Stimulated activated CD4-positive, alpha-beta T cell treated with anti-CD3 and anti-CD28 coated beads, Interleukin-1b, Interleukin-23, amount 100 ng/mL, for 1 hour (primary cell): Measurements from ENCODE around the gene BTBD9.

Source experiments
- DNase-seq, 2 donors: peaks; one replicate each; pipeline ENCODE4 v3.0.0-alpha.2; 2020; ENCODE audit warnings: low read depth in 2 of 2

The BTBD9 gene

DNA sequence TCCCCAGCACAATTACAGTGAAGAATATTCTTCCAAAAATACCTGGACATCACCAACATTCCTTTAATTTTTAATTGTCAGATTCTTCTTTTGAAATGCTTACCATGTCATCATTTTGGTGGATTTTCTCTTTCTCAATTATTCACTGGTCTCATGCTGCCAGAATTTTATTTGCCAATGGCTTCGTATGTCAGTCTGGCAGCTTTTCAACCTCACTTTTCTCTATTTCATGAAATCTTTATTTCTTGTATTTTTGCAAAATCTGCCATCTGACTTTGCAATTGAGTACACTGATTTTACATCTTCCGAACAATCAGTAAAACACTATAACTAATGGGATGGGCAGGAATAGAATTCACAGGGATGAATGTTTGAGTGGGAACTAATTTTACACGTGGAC, 84.1 kb downstream of the BTBD9 start:
- no peak for DNase-seq

DNA sequence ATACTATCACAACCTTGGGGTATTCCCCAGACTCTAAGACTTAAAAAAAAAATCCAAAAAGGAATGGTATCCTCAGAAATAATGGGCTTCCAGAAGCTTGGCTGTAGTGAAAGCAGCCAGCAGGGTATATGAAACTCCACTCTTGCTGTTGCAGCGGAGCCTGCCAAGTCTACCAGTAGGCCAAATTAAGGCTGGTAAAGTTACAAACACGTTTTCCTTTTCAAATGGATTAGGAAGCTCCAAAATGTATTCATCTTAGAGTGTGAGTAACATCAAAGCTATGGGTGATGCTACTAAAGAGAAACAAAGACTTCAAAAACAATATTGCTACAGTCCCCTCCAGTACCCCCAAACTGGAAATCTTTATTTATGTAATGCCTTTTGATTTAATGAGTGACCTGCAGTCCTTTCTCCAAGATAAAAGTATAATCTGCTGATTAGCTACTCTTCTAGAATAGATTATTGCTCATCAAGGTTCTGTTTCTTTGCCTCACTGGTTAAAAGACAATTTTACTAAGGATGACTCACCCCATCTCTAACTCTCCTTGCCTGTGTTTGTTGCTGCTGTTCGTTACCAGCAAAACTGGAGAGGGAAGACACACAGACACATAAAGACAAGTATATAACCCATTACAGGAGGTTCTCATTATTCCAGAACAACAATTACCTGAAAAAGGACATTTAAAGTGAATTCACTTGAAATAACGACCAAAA, 84.9 kb downstream of the BTBD9 start:
- DNase-seq: no peak

DNA sequence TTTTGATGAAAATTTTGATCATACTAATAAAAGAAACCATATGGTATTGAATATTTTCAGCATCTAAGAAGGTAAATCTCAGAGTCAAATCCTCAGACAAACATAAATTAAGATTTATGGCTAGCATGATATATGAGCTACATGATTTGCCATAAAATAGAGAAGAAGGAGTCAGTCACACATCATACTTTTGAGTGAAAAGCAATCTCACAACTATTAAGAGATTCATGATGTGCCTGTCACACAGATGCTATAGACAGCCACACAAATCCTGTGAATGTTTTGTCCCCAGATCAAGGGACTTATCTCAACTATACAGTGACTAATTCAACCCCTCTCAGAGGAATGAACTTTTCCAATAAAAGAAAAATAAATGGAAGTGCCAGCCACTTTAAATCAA, 85.7 kb downstream of the BTBD9 start:
- DNase-seq: no peak

DNA sequence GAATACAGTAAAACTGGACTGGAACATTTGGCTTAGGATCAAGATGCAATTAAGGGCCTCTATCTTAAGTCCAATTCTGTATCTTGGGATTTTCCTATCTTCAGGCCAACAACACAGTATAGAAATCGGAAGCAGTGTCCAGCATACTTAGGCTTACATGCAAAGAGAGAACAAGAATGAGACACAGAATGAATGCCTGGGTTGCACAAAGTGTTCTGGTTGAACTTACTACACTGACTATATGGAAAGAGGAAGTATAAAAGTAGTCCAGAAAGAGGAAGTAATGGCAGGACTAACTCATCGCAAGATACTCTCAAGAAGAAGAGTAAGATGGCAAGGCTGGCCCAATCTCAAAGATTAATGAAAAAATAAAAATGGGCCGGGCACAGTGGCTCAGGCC, 87.6 kb downstream of the BTBD9 start:
- DNase-seq: no peak

DNA sequence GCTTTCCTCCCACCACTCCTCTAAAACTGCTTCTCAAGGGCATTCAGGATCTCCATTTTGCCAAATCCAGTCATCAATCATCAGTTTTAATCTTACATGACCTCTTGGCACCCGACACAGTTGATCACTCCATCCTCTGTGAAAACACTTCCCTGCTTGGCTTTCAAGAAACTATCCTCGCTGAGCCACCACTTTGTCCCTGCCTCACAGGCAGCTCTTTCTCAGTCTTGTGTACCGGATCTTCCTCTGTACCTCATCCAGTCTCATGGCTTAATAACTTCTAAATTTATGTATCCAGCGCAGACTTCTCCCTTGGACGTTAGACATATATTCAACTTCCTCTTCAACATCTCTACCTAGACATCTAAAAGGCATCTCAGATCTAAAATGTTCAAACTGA, 89.9 kb downstream of the BTBD9 start:
- no peak for DNase-seq

DNA sequence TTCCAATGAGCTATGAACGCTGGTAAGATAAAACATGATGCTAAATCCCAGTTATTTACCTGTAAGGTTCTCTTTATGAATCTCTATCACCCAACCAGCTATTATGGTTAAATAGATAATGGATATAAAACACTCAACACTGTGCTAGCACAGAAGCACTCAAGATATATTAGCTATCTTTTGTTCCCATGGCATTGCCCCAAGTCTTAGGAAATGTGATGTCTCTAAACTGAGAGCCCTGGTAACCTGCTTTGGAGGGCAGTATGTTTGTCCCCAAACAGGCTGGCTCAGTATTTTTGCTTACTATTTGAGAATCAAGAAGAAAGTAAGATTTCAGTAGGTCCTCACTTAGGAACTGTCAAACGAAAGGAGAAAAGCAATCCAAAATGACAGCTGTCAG, 90.5 kb downstream of the BTBD9 start:
- DNase-seq: no peak

DNA sequence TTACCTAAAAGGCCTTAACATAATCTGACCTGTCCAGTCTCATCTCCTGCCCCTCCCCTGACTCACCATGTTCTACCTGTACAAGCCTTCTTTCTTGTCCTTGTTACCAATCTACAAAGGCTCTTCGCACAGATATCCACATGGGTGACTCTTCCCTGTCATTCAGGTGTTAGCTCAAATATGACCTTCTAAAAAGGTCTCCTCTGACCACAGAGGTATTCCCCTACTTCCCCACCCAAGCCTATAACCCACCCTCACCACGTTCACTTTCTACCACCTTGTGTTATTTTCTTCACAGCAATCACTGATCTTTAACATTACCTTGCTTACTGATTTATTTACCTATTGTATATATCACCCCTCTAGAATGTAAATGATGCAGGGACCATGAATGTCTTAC, 96.7 kb downstream of the BTBD9 start:
- DNase-seq: no peak

DNA sequence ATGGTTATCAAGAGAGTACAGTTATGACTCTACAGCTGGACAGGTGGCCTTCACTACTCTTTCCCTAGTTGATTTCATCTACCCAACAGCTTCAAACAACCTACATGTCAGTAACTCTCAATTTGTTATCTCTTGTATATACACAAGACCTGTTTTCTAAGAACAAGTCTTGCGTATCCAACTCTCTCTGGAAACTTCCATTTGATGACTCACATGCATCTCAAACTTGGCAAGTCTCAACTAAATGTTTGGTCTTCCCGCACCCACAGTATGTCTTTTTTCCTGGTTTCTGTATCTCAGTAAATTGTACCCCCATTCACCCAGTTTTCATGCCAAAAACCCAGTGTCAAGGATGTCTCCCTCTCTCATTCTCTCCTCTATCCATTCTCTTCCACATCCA, 97.7 kb downstream of the BTBD9 start:
- no peak for DNase-seq

DNA sequence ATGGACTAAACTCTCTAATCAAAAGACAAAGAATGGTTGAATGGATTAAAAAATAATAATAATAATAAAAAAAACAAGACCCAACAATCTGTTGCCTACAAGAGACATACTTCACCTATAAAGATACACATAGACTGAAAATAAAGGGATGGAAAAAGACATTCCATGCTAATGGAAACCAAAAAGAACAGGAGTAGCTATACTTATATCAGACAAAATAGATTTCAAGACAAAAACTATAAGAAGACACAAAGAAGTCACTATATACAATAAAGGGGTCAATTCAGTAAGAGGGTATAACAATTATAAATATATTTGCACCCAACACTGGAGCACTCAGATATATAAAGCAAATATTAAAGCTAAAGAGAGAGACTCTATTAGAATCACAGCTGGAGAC, 106.7 kb downstream of the BTBD9 start:
- no peak for DNase-seq

DNA sequence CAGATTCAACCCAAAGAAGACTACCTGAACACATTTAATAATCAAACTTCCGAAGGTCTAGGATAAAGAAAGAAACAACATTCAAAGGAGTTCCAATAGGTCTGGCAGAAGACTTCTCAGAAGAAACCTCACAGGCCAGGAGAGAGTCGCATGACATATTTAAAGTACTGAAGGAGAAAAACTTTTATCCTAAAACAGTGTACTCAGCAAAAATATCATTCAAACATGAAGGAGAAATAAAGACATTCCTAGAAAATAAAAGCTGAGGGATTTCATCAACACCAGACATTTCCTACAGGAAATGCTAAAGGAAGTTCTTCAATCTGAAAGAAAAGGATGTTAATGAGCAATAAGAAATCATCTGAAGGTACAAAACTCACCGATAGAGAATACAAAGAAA, 108.6 kb downstream of the BTBD9 start:
- DNase-seq: no peak

DNA sequence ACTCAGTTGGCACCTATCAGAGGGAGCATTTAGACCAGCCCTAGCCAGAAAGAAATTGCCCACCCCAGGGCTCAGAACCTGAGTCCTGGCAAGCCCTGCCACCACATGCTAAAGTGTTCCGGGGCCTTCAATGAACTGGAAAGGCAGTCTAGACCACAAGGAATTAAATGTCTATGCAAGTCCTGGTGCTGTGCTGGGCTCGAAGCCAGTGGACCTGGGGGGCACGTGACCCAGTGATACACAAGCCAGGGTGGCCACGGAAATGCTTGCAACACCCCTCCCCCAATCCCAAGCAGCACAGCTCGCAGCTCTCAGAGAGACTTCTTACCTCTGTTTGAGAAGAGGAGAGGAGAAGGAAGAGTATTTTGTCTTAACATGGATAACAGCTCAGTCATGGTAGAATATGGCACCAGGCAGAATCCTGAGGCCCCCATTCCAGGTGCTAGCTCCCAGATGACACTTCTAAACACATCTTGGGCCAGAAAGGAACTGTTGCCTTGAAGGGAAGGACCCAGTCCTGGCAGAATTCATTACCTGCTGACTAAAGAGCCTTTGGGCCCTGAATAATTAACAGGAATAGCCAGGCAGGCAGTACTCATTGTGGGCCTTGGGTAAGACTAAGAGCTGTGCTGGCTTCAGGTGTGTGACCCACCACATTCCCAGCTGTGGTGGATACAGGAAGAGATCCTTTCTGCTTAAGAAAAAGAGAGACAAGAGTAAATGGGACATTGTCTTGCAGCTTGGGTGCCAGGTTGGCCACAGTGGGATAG, 111.3 kb downstream of the BTBD9 start:
- no peak for DNase-seq

DNA sequence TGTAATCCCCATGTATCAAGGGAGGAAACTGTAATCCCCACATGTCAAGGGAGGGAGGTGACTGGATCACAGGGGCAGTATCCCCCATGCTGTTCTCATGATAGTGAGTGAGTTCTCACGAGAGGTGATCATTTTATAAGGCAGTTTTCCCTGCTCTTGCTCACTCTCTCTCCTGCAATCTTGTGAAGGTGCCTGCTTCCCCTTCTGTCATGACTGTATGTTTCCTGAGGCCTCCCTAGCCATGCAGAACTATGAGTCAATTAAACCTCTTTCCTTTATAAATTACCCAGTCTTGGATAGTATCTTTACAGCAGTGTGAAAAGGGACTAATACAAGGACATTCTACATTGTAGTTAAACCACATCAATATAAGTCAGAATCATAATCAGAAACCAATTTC, 112.4 kb downstream of the BTBD9 start:
- DNase-seq: no peak

DNA sequence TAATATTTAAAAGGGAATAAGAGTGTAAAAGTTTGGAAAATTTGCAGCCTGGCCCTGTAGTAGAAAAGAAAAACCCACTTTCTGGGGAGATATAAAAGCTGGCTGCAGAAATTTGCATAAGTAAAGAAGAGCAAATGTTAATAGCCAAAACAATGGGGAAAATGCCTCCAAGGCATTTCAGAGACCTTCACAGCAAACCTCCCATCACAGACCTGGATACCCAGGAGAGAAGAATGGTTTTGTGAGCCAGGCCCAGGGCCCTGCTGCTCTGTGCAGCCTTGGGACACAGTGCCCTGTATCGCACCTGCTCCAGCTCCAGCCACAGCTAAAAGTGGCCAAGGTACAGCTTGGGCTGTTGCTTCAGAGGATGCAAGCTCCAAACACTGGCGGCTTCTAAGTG, 113.8 kb downstream of the BTBD9 start:
- DNase-seq: no peak

DNA sequence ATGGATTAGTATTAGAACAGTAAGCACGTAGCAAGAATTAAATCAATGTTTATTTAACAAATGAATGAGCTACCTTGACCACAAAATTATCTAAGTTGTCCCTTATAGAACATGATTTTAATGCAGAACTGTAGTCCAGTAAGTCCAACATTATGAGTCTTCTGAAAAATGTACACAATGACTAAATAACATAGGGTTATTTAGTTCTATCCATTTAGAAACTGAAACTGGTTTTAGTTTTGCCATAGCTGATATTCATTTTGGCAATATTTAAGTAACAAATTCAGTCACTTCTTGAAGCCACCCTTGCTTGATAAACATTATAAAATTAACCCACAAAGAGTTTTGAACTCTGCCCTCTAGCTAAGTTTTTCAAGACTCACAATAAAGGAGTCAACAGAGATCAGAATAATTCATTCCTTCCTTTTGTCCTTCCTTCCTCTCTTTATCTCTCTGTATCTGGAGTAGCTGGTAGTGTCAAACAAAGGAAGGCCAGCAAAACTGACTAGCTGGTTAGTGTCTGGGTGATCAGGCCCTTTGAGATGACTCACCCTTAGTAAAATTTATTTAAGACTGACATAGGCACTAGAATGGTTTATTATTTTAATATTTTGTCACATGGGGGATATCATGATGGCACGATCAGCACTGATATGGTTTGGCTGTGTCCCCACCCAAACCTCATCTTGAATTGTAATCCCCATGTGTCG, 115.1 kb downstream of the BTBD9 start:
- no peak for DNase-seq

DNA sequence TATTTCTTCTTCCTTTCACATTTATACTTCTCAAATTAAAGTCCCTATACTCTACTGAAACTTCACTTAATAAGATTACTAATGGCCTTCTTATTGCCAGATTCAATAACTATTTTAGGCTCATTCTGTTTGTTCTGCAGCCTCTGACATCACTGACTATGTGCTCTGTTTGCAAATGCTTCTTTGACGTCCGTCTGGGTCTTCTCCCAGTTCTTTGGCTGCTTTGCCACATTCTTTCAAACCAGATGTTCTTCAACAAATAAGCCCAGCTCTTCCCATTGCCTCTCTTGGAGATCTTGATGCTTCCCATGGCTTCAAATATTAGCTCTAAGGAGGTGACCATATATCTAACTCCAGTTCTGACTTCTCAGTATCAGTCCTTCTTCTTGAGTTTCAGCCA, 117.4 kb downstream of the BTBD9 start:
- no peak for DNase-seq

DNA sequence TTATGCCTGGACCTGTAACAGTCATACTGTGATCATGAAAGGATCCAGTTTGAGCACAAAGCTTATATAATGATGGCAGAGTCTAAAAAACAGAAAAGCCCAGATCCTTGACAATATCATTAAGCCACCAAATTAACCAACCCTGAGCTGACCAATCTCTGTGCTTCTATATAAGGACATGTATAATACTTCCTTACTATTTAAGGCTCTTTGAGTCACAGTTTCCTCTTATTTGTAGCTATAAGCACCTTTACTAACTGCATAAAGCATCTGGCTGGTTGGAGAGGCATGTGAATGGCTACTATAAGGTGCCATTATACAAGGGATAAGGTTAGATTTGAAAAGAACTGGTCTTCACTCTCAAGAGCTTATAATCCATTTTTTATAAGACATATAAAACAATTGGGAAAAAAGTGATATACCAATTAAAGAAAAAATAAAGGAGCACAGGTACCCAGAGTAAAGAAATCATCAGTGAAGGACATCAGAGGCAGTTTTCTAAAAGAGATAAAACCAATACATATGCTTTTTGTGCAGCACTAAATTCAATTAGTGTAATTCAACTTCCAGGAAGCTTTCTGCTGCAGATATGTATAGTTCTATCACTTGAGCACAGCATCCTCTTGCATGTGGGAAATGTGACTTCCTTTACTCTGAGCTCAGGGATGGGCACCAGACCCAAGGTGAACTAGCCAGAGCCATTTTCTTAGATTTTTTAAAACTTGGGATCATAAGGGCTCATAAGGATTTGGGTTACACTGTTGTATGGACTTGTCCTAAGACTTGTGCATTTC, 121.0 kb downstream of the BTBD9 start:
- no peak for DNase-seq

DNA sequence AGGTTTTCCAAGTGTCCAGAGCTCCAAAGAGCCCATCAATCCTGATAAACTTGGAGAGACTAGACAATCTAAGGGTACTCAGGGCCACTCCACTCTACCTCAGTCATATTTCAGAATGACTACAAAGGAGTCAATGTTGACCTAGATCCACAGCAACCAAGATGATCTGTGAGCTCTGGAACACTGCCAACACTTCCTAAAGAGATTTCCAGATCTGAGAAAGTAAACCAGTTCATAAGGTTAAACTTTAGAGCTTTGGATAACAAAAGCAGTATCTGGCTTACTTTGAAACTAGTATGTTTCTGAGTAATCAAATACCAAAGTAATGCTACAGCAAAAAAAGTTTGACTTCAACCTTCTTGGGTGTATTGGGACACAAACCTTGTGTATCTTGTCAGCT, 122.7 kb downstream of the BTBD9 start:
- no peak for DNase-seq

DNA sequence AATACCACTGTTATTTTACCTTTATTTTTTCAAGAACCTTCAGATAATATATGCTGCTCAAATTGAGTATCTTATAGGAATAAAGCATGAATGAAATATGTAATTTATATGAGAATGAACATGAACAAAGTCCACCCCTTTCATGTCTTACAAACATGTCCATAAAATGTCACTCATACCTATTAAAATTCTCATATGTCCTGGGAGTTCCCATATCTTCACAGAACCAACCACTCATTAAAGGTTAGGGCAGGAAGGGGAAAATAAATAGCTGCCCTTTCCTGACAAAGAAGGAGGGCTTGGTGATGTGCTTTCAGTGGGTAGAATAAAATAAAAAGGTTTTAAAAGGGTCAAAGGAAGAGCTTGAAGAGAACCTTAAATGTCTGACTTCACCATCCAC, 125.3 kb downstream of the BTBD9 start:
- DNase-seq: no peak

DNA sequence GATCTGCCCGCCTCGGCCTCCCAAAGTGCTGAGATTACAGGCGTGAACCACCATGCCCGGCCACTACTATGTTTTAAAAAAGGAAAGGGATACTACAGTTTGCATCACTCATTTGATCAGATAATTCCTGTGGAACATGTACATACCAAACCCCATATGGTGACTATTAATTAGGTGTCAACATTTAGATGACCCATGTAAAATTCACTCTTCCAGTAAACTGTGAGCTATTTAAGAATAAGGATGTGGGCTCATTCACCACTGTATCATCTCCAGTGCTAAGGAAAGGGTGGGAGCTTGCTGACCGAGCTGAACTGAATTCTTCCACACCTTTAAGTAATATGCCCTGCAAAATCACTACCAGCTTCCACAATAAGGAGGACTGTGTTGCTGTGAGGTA, 127.5 kb downstream of the BTBD9 start:
- DNase-seq: no peak

DNA sequence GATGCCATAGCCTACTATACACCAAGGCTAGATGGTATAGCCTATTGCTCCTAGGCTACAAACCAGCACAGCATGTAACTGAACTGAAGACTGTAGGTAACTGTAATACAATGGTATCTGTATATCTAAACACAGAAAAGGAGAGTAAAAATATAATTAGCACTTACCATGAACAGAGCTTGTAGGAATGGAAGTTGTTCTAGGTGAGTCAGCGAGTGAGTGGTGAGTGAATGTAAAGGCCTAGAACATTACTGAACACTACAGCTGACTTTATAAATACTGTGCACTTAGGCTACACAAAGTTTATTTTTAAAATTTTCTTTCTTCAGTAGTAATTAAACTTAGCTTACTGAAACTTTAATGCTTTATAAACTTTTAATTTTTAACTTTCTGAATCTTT, 129.5 kb downstream of the BTBD9 start:
- DNase-seq: no peak

DNA sequence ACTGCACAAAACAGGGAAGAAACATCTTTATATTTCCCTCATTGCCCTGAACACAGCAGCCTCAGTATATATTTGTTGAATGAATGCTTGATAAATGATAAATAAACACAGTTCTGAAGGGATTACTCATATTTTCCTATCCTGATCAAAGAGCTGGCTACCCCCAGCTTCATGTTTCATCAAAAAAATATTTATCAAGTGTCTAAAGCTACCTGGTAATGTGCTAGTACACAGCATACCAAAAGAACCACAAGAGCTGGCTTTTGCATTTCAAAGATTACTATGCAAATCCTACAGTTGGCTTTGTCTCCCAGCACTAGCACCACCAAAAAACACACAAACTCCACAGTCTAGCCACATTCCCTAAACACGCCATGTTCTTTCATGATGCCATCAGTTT, 130.0 kb downstream of the BTBD9 start:
- DNase-seq: no peak

DNA sequence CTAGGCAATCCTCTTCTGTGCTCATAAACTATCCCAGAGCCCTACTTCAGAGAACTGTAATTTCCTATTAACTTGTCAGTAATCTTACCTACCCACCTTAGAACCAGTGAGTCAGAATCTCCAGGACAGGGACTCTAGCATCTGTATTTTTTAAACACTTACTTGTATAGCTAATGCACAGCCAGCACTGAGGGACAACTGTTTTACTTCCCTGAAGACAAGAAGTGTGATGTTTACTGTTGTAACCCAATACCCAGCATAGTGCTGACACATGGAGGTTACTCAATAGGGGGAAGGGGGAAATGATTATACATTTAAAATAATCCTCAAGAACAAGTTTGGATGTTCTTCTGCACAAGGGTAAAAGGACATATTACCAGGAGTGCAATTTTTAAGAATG, 130.8 kb downstream of the BTBD9 start:
- DNase-seq: no peak
